HG03139 (cell line): ENCODE measurements around the gene EIF3K.

Experiments used
- ATAC-seq: cut with Tn5 transposase; IDR thresholded peaks from one replicate; pipeline ENCODE4 v1.9.1; 2021; ENCODE audit not compliant: unreplicated experiment

The EIF3K gene

GRCh38 chr19:38648769-38649304 lies 29.8 kb downstream of the EIF3K start:
- ATAC-seq: no peak

- no peak for ATAC-seq
These were observed 30.6 kb downstream of the EIF3K start for GRCh38 chr19:38649305-38650171.

DNA sequence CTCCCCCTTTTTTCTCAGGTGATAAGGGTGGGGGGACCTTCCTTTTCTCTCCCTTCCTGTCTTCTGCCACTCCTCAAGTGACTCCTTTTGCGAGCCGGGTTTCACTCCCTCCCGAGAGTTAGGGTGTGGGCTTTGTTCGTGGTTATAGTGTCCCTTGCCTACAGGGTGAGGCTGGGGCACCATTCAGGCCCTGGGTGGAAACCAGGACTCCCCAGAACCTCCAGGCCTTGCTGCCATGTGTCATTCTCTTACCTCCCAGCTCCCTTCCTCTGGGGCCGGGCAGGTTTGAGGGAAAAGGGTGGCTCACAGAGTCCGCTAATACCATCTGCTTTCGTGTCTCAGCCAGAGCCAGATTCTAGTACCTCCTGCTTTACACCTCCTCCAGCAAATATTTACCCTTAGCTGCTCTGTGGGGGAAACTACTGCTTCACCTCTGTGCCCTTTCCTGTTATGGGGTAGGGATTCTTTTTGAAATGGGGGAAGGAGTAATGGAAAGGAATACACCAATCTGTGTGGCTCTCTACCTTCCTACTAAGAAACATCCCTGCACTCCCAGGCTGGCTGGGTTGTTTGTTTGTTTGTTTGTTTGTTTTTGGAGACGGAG lies 31.3 kb downstream of the EIF3K start:
- no peak for ATAC-seq

GRCh38 chr19:38650911-38651584 lies 32.1 kb downstream of the EIF3K start:
- ATAC-seq: no peak

DNA sequence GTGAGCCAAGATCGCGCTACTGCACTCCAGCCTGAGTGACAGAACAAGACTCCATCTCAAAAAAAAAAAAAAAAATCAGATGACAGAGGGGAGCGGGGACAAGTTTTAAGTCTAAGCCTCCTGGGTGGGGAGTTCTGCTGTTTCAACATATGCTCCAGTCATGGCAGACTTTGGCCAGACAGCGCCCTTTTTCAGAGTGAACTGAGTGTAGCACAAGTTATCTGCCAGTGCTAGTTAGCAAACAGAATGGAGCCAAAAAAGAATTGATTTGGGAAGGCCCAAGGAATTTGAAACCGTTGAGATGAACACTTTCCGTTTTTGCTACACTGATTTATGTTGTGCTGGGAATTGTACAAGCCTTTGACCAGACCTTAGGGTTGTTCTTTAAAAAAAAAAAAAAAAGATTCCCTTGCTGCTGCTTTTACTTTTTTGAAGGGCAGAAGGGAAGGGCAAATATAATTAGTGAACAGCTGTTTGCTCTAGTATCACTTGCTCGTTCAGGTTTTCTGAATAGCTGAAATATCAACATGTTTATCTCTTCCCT lies 34.1 kb downstream of the EIF3K start:
- no peak for ATAC-seq

DNA sequence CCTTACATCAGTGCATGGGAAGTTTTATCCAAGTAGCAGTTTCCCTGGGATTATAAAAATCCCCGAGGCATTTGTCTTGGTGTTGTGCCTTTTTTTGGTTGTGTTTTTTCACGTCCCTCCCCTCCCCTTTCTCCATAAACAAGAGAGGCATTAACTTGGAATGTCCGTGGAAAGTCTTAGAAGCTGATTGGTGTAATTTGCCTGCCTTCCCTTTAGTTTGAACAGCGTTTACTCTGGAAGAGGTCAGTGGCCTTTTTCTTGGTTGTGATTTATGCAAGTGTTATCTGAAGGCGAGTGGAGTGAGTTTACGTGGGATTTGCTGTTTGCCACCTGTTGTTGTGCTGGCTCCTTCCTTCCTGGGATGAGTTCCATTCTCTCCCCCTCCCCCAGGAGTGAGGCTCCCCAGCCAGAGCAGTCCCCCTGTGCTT lies 35.7 kb downstream of the EIF3K start:
- ATAC-seq: no peak

DNA sequence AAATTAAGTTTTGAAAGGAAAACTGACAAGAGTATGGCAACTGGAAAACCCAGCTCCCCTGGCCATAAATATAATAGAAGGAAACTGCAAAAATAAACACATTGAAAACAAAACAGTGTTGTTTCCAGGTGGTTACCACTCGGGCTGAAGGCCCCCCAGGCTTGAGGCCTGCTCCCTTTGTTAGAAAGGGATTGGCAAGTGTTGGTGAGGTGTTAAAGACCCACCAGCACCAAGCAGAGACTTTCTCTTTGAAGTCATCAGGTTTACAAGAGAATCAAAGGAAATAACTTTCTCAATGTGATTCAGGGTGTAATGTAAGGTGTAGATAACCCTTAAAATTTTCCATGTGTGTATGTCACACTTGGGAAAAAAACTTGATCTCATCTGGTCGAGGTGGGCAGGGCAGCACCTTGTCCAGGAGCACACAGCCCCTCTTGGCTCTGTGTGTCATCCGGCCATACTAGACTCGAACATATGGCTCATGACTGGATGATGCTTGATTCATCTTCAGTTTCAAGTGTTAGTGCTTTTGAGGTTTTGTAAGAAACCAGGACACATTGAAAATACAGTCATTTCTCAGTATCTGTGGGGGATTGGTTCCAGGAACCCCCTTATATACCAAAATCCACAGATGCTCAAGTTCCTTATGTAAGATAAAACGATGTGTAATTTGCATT lies 36.3 kb downstream of the EIF3K start:
- ATAC-seq: no peak

GRCh38 chr19:38656171-38656981 lies 37.4 kb downstream of the EIF3K start:
- ATAC-seq: no peak

DNA sequence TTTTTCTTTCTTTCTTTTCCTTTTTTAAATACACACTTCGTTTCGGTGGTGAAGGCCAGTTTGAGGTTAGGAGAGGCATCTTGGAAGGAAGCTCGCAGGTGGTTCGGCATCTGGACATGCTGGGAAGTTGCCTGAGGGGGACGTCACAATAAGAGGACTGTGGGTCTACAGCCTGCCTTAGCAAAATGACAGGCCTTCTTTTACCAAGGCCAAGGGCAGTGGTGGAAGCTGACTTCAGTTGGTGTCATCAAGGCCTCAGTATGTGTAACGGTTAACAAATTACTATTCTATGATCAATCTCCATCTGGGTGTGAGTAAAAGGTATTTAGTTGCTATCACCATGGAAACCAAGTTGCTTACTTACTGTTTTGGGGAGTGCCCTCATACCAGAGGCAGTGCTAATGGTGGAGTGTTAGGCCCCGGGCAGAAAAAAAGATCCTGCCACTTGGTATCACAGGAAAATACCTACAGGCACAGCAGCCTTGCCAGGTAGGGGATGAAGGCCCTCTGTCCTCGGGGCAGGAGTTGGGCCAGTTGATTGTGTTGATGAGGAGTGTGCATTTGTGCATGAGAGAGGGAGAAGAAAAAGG lies 38.7 kb downstream of the EIF3K start:
- ATAC-seq: no peak

DNA sequence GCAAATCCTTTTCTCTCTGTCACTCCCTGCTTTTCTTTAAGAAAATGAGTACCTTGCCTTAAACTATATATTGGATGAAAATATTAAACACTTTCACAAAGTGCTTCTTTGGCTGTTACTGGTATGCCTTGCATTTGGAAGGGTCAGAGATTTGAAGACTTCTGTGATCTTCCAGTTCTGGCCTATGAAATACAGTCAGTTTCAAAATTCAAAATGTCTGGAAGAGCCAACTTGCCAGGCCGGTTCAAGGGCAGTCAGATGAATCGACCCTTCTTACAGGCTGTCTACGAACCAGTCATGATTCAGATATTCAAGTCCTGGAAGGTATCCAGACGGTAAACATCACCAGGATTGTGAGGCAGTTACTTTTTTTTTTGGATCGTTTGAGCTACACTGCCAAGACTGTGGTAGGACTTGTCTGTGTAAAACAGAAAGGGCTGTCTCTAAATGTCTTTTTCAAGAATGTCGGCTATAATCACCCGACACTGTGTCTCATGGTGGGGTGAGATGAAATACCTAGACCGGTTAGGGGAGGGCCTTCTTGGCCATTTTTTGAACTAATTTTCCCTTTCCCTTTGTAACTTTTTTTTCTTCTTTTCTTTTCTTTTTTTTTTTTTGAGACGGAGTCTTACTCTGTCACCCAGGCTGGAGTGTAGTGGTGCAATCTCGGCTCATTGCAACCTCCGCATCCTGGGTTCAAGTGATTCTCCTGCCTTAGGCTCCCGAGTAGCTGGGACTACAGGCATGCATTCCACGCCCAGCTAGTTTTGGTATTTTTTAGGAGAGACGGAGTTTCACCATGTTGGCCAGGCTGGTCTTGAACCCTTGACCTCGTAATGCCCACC lies 39.7 kb downstream of the EIF3K start:
- ATAC-seq: no peak

DNA sequence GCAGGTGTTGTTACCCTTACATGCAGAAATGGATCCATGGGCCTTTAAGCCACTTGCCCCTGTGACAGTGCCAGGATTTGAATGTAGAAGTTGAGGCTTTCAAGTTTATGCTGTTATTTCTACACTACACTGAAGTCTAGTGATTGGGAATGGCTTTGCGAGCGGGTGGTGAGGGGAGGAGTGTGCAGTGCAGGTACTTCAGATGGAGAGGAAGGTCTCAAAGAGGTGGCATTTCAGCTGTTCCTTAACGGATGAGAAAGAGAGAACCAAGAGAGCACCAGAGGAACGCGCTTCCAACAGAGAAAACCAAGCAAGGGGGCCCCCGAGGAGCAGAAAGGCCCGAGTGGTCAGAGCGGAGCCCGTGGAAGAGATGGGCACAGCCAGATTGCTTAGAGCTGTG lies 41.7 kb downstream of the EIF3K start:
- no peak for ATAC-seq

DNA sequence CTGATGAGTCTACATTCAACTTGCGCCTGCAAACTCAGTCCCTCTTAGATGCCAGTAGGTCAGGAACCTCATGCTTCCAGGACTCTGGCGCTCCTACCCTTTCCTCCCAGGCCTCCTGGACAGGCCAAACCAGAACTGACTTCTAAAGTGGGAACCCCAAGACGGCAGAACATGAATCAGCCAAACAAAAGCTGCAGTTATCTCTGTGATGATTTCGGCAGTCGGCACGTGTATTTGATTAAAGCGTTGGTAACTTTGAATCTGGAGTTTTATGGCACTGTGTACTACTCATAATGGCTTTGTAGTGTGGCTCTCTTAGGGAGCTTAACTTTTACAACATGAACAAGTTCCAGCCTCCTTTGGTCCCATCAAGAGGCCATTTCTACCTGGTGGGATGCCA lies 42.1 kb downstream of the EIF3K start:
- no peak for ATAC-seq

- ATAC-seq: no peak
These were observed 43.0 kb downstream of the EIF3K start for GRCh38 chr19:38661996-38662395.

GRCh38 chr19:38662537-38663155 lies 43.7 kb downstream of the EIF3K start:
- no peak for ATAC-seq

DNA sequence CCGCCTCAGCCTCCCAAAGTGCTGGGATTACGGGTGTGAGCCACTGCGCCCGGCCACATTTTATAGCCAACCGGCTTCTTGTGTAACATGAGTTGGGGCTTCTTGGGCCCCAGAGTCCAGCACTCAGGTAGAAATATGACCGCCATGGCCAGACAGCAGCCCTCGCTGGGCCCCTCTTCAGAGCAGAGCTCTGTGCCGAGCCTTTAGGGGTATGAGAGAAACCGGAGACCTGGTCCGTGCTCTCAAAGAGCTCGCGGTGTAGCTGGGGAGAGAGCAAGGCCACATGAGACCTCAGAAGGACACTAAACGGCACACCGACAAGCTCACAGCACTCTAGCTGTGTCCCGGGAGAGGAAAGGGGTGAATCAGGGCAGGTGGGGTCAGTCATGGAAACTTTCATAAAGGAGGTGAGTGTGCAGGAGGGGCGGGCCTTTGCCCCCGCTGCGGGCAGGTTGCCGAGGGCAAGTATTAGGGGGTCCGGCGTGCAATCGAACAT lies 44.2 kb downstream of the EIF3K start:
- no peak for ATAC-seq

DNA sequence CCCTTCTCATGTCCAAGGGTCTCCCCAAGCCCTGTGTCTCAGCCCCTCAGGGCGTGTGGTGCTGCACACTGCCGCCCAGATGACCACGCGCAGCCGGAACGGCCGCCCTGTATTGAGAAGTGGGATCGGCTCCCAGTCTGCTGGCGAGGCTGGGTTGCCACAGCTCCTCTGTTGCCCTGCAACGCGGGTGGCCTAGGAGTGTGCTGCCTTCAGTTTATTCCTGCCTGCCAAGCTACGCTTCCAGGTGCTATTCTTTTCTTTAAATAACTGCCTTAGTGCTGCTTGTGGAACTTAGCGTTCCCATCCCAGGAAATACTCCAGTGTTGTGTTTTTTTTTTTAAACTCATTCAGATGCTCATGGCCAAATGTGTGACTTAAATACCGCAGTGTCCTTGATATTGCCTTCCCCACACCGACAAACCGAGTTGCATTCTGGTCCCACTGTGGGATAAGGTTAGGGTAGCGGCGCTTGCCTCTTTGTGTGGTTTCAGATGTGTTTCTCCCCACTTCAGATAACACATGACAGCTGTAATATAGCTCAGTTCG lies 45.0 kb downstream of the EIF3K start:
- ATAC-seq: no peak

- no peak for ATAC-seq
These were observed 45.7 kb downstream of the EIF3K start for GRCh38 chr19:38664503-38665211.
